HL-60 (cell line): ENCODE results near the gene CCDC127.
"Not testable (repeated sequence)": the region's sequence is repeated elsewhere in the genome, so short reads cannot be mapped to it uniquely, and the experiment has no call there.

Experiments
- DNase-seq, 2 experiments: peaks; one replicate each; pipeline ENCODE4 v3.0.0-alpha.2; 2010 to 2020; ENCODE audit warnings: low read depth in 1 of 2, low spot score in 1 of 2
- H3K27ac ChIP-seq: fragments of 250-450 bp; sonication (Bioruptor Pico); replicated peaks from 2 replicates; pipeline ENCODE4 v1.5.1; 2020; ENCODE audit warnings: mild to moderate bottlenecking, moderate library complexity
- H3K27me3 ChIP-seq: fragments of 250-450 bp; sonication (Bioruptor Pico); 2 replicates; pipeline ENCODE4 v1.5.1; 2021; ENCODE audit warnings: mild to moderate bottlenecking, moderate library complexity; ENCODE audit not compliant: insufficient read depth, poor library complexity, severe bottlenecking
- H3K4me3 ChIP-seq: replicated peaks from 2 replicates; pipeline ENCODE4 v1.5.1; 2011; ENCODE audit warnings: mild to moderate bottlenecking, control low read depth, low read length; ENCODE audit not compliant: insufficient read depth
- CTCF ChIP-seq: IDR thresholded peaks from one replicate; pipeline ENCODE4 v1.5.1; 2011; ENCODE audit warnings: low read length, control low read depth, inconsistent platforms; ENCODE audit not compliant: insufficient read depth
- GABPA ChIP-seq: IDR thresholded peaks from 2 replicates; pipeline ENCODE4 v1.6.1; 2012; ENCODE audit warnings: low read depth
- POLR2AphosphoS5 ChIP-seq: IDR thresholded peaks from 2 replicates; pipeline ENCODE4 v1.6.1; 2012; ENCODE audit warnings: low read depth
- REST ChIP-seq: IDR thresholded peaks from 2 replicates; pipeline ENCODE4 v1.6.1; 2012; ENCODE audit warnings: low read depth; ENCODE audit not compliant: insufficient replicate concordance
- SPI1 ChIP-seq: IDR thresholded peaks from 2 replicates; pipeline ENCODE4 v1.6.1; 2012; ENCODE audit warnings: low read depth, mild to moderate bottlenecking, borderline replicate concordance

CCDC127 gene

GRCh38 chr5:245717-246116 is 27.8 kb upstream of the CCDC127 start:
- H3K27me3 ChIP-seq, H3K27ac ChIP-seq, H3K4me3 ChIP-seq, DNase-seq: not testable (repeated sequence)

DNA sequence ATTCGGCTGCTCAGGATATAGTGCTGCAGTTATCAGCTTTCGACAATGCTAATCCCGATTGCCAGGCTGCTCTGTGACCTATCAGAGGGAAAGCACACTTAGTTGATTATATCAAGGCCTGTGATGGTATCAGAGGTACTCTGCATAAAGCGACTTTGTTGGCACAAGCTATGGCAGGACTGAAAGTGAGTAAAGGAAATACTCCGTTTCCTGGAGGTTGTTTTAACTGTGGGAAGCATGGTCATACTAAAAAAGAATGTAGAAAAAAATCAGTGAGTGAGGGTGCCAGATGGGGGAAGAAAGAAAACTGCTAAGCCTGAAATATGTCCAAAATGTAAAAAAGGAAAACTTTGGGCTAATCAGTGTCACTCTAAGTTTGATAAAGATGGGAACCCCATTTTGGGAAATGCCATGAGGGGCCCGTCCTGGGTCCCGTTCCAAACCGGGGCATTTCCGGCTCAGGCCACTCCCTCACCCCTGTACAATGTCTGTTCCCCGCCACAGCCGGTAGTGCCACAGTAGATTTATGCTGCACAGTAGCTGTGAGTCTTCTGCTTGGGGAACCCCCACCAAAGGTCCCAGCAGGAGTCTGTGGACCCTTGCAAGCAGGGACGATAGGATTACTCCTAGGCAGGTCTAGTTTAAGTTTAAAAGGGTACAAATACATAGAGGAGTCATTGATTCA is 25.9 kb upstream of the CCDC127 start:
- not testable (repeated sequence) for H3K4me3 ChIP-seq, DNase-seq, H3K27ac ChIP-seq

DNA sequence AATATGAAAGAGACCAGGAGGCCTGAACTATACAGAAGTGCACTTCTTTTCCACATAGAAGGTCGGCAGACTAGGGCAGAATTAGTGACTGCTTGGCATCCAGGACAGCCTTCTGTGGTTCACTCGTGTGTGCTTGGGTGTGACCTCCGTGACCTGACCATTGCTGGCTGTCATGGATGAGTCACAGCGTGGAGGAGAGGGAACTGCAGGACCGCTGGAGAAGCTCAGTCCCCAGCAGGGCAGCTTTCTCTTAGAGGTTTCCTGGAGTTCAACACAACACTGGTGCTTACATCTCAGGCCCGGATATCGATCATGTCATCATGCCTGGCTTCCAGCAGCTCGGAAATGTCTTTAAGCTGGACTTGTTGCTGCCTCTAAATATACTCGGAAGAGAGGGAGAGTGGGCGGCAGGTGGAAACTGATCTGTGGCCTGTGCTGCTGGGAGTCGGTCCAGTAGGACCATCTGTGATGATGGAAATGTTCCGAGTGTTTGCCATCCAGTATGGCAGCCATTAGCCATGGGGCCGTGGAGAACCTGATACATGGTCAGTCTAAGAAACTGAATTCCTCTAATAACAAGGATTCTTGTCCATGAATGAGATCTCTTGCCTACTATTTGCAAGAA is 23.2 kb upstream of the CCDC127 start:
- H3K27me3 ChIP-seq, H3K4me3 ChIP-seq, H3K27ac ChIP-seq, DNase-seq: not testable (repeated sequence)

More for the DNA sequence above, 25.9 kb upstream of the CCDC127 start:
- not testable (repeated sequence) for H3K27me3 ChIP-seq

DNA sequence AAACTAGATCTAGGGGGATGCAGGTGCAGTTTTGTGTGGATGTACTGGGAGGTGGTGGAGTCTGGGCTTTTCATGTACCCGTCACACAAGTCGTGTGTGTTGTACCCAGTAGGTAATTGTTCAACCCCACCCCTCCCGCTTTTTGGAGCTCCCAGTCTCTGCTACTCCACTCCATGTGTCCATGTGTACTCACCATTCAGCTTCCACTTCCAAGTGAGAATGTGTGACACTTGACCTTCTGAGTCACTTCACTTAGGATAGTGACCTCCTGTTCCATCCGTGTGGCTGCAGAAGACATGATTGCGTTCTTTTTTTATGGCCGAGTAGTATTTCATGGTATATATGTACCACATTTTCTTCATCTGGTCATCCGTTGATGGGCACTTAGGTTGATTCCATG is 22.6 kb upstream of the CCDC127 start:
- not testable (repeated sequence) for DNase-seq, H3K4me3 ChIP-seq, H3K27me3 ChIP-seq, H3K27ac ChIP-seq

DNA sequence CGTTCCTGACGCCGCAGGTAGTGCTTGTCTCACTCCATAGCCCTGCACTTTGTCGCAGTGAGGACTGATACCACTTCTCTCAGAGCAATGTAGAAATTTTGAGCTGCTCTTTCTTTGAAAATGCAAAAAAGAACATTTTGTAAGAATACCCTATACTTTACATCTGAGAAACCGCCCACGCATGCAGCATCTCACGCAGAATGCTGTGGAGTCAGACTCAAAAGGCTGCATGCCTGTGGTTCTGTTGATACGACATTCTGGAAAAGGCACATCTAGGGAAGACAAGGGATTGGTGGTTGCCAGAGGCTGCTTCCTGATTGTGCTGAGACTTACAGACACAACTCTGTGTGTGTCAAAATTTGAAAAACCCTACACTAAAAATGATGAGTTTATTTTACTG is 20.0 kb upstream of the CCDC127 start:
- H3K4me3 ChIP-seq, DNase-seq, H3K27me3 ChIP-seq, H3K27ac ChIP-seq: not testable (repeated sequence)

GRCh38 chr5:235527-235926 is 17.6 kb upstream of the CCDC127 start:
- H3K27ac ChIP-seq, H3K4me3 ChIP-seq, DNase-seq, H3K27me3 ChIP-seq: not testable (repeated sequence)

GRCh38 chr5:234450-234849 is 16.5 kb upstream of the CCDC127 start:
- TF ChIP-seq POLR2AphosphoS5: no peak
- TF ChIP-seq REST: no peak
- no peak for TF ChIP-seq GABPA
- TF ChIP-seq CTCF: no peak
- TF ChIP-seq SPI1: no peak
- Histone ChIP-seq H3K27me3 (no peaks in the 10 kb centered on the region), H3K4me3 (no peak overlapping the region), H3K27ac (no peak overlapping the region)
- no peak for DNase-seq

GRCh38 chr5:233426-233825 is 15.5 kb upstream of the CCDC127 start:
- H3K27ac ChIP-seq, H3K27me3 ChIP-seq, DNase-seq, H3K4me3 ChIP-seq: not testable (repeated sequence)
